D721Med (cell line): Measurements from ENCODE around the gene SLC25A26.

Experiments used
- DNase-seq: peaks from one replicate; pipeline ENCODE4 v3.0.0; 2011; ENCODE audit warnings: low spot score; ENCODE audit not compliant: insufficient read length
- FAIRE-seq: peaks from 2 replicates; lab custom pipeline; 2011; peaks lifted over from hg19 to GRCh38; lab: Jason Lieb, UNC
- CTCF ChIP-seq: IDR thresholded peaks from 2 replicates; pipeline ENCODE4 v1.5.1; 2012; ENCODE audit warnings: mild to moderate bottlenecking, control low read depth; ENCODE audit not compliant: insufficient read depth; ENCODE audit errors: missing control alignments

Gene SLC25A26

GRCh38 chr3:66423791-66424190 lies 203.0 kb downstream of the SLC25A26 start:
- no peak for TF ChIP-seq CTCF
- DNase-seq: no peak
- FAIRE-seq: no peak

- DNase-seq (no peak), FAIRE-seq (no peak)
- no peak for TF ChIP-seq CTCF
Measured at GRCh38 chr3:66425032-66425431, 204.2 kb downstream of the SLC25A26 start.

GRCh38 chr3:66425576-66426114 lies 204.8 kb downstream of the SLC25A26 start:
- FAIRE-seq (no peak), DNase-seq (no peak)
- TF ChIP-seq CTCF: no peak

- DNase-seq (no peak), FAIRE-seq (no peak)
- TF ChIP-seq CTCF: no peak
Measured at GRCh38 chr3:66426135-66426534, 205.3 kb downstream of the SLC25A26 start.

- DNase-seq (no peak), FAIRE-seq (no peak)
- TF ChIP-seq CTCF: no peak
Measured at GRCh38 chr3:66427352-66427751, 206.6 kb downstream of the SLC25A26 start.

- DNase-seq: no peak
- no peak for FAIRE-seq
- TF ChIP-seq CTCF: no peak
Measured at GRCh38 chr3:66427951-66428474, 207.2 kb downstream of the SLC25A26 start.
